ENCODE measurements around the gene METTL4. TPM values are rescaled to one million over a fixed set of nuclear protein-coding genes. Genes with fewer than 3 reads are reported as not detected.
A peak's percentile ranks its signal among the peaks of the same experiment; 100 is the strongest.
"Not testable (repeated sequence)": the region's sequence is repeated elsewhere in the genome, so short reads cannot be mapped to it uniquely, and the experiment has no call there.

The METTL4 gene
- total and polyA plus RNA-seq, 2 donors (not counting 3 experiments of a cell fraction or from before 2014, with no cell fraction given) = 8.3 to 17.4 TPM

DNA sequence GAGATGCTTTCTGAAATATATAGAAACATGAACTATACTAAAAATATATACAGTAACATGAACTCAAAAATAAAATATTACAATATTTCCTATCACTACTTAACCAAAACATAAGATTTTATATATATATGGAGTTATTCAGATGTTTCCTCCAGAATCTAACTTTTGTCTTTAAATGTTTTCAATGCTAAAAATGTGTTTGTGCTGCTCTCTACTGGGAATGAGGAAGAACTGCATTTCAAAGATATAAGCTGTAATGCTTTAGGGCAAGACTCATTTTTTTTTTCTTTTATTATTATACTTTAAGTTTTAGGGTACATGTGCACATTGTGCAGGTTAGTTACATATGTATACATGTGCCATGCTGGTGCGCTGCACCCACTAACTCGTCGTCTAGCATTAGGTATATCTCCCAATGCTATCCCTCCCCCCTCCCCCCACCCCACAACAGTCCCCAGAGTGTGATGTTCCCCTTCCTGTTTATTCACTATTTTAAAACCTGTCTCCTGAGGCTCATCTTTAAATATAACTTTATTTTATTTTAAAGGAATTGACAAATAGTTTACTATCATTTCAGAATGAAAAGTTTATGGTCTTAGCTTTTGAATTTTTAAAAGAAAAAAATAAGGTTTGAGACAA lies 29.3 kb downstream of the METTL4 start:
- H2AFZ ChIP-seq (ENCODE audit: low read depth, low read length); H3K4me3 ChIP-seq (replicated peaks in 1 of 3; ENCODE audit: insufficient read depth in 1 of 3, low read depth in 1 of 3, low read length in 3 of 3); H3K36me3 ChIP-seq (ENCODE audit: control insufficient read depth in 2 of 2, extremely low read depth in 1 of 2, insufficient read depth in 2 of 2, low read length in 2 of 2); H3K4me1 ChIP-seq (ENCODE audit: control insufficient read depth, extremely low read depth, insufficient read depth, low read length); H3K4me2 ChIP-seq (ENCODE audit: insufficient read depth, low read length); dilution Hi-C loops (cut with MboI; ENCODE audit: extremely low pct_ligation_motif_present, low sequenced_read_pairs); H3K9me1 ChIP-seq (replicated peaks; ENCODE audit: control insufficient read depth, extremely low read depth, insufficient read depth, low read length); H3K79me2 ChIP-seq (ENCODE audit: control insufficient read depth, insufficient read depth, low read length); H3K27ac ChIP-seq (ENCODE audit: insufficient read depth, low read depth, low read length); POLR2A ChIA-PET; H4K20me1 ChIP-seq (replicated peaks; ENCODE audit: control insufficient read depth, extremely low read depth, insufficient read depth, low read length); BruUV-seq (replicated peaks); H3K9me3 ChIP-seq (replicated peaks; ENCODE audit: control insufficient read depth, insufficient read depth, low read length); H3K27me3 ChIP-seq (ENCODE audit: control insufficient read depth in 2 of 2, insufficient read depth in 2 of 2, low read length in 2 of 2); H3K9ac ChIP-seq (replicated peaks; ENCODE audit: extremely low read depth, insufficient read depth, low read length): not testable (repeated sequence)
- TF ChIP-seq, protein P1, sequence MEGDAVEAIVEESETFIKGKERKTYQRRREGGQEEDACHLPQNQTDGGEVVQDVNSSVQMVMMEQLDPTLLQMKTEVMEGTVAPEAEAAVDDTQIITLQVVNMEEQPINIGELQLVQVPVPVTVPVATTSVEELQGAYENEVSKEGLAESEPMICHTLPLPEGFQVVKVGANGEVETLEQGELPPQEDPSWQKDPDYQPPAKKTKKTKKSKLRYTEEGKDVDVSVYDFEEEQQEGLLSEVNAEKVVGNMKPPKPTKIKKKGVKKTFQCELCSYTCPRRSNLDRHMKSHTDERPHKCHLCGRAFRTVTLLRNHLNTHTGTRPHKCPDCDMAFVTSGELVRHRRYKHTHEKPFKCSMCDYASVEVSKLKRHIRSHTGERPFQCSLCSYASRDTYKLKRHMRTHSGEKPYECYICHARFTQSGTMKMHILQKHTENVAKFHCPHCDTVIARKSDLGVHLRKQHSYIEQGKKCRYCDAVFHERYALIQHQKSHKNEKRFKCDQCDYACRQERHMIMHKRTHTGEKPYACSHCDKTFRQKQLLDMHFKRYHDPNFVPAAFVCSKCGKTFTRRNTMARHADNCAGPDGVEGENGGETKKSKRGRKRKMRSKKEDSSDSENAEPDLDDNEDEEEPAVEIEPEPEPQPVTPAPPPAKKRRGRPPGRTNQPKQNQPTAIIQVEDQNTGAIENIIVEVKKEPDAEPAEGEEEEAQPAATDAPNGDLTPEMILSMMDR (IDR thresholded peaks at IDR 0.05; ENCODE audit: extremely low read depth in 1 of 2, insufficient read depth in 1 of 2, low read depth in 1 of 2, low read length in 2 of 2) = peak; percentile 30 to 38
- peak; percentile 47 for DNase-seq (ENCODE audit: low read depth, low spot score)
- intact Hi-C loops (cut with micrococcal nuclease) = loop anchor here (1.0 to 5.0 kb wide), 5 partner anchors 26 to 1677 kb away; no protein-coding TSS in a partner anchor
- CTCF ChIA-PET = interaction anchor here (0.6 to 5.2 kb wide), 67 partner anchors 8 to 1703 kb away, joined by 3 to 259 read pairs (median 4); partner anchors contain the start of genes METTL4 and NDC80
- FAIRE-seq = peak; percentile 63

GRCh38 chr18:2540575-2540974 lies 30.7 kb downstream of the METTL4 start:
- no peak overlapping the region for H3K4me2 ChIP-seq (ENCODE audit: insufficient read depth, low read length)
- intact Hi-C loops (cut with micrococcal nuclease) (loop anchor here (5.0 kb wide), 1 partner anchor 318 kb away; no protein-coding TSS in a partner anchor), dilution Hi-C loops (cut with MboI; ENCODE audit: extremely low pct_ligation_motif_present, low sequenced_read_pairs) (no loop called here)
- no peak overlapping the region for H3K9ac ChIP-seq (replicated peaks; ENCODE audit: extremely low read depth, insufficient read depth, low read length)
- FAIRE-seq = no peak
- H3K9me3 ChIP-seq (replicated peaks; ENCODE audit: control insufficient read depth, insufficient read depth, low read length) = no peaks in the 10 kb centered on the region
- no peak for DNase-seq (ENCODE audit: low read depth, low spot score)
- ChIA-PET CTCF (interaction anchor here (1.3 to 5.2 kb wide), 3 partner anchors 435 to 955 kb away, joined by 6 to 259 read pairs (median 20); no protein-coding TSS in a partner anchor), POLR2A (no interaction called here)
- BruUV-seq (replicated peaks) = no TSS peak
- H3K4me1 ChIP-seq (ENCODE audit: control insufficient read depth, extremely low read depth, insufficient read depth, low read length) = no peaks in the 10 kb centered on the region
- no peak for TF ChIP-seq FOS (IDR thresholded peaks at IDR 0.05; ENCODE audit: borderline replicate concordance, insufficient read depth, low read length)
- TF ChIP-seq EZH2 (IDR thresholded peaks at IDR 0.05; ENCODE audit: borderline replicate concordance, low read depth, low read length, severe bottlenecking) = no peak
- no peak for TF ChIP-seq GATA2 (IDR thresholded peaks at IDR 0.05; ENCODE audit: insufficient read depth, insufficient read length, low read depth, low read length)
- TF ChIP-seq, protein P1 (IDR thresholded peaks at IDR 0.05; ENCODE audit: extremely low read depth in 1 of 2, insufficient read depth in 1 of 2, low read depth in 1 of 2, low read length in 2 of 2) = no peak
- TF ChIP-seq POLR2A (IDR thresholded peaks at IDR 0.05; ENCODE audit: low read depth, low read length) = no peak
- no peak for TF ChIP-seq MYC (IDR thresholded peaks at IDR 0.05; ENCODE audit: low read depth, low read length)
- TF ChIP-seq POLR2AphosphoS5 (IDR thresholded peaks at IDR 0.05; ENCODE audit: insufficient read depth, low read depth, low read length) = no peak
- no peak for TF ChIP-seq JUN (IDR thresholded peaks at IDR 0.05; ENCODE audit: borderline replicate concordance, insufficient read depth, insufficient read length, low read depth)
- TF ChIP-seq, protein P2, sequence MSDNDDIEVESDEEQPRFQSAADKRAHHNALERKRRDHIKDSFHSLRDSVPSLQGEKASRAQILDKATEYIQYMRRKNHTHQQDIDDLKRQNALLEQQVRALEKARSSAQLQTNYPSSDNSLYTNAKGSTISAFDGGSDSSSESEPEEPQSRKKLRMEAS (IDR thresholded peaks at IDR 0.05; ENCODE audit: insufficient read depth, insufficient read length) = no peak
- H2AFZ ChIP-seq (ENCODE audit: low read depth, low read length) = no peak overlapping the region
- no peaks in the 10 kb centered on the region for H3K9me1 ChIP-seq (replicated peaks; ENCODE audit: control insufficient read depth, extremely low read depth, insufficient read depth, low read length)
- no peaks in the 10 kb centered on the region for H3K79me2 ChIP-seq (ENCODE audit: control insufficient read depth, insufficient read depth, low read length)
- H4K20me1 ChIP-seq (replicated peaks; ENCODE audit: control insufficient read depth, extremely low read depth, insufficient read depth, low read length) = no peaks in the 10 kb centered on the region
- no peak overlapping the region for H3K27ac ChIP-seq (ENCODE audit: insufficient read depth, low read depth, low read length)
- peaks cover 0 to 6% of the 10 kb centered on the region in 2 experiments for H3K36me3 ChIP-seq (ENCODE audit: control insufficient read depth in 2 of 2, extremely low read depth in 1 of 2, insufficient read depth in 2 of 2, low read length in 2 of 2)
- no peak overlapping the region for H3K4me3 ChIP-seq (replicated peaks in 1 of 3; ENCODE audit: insufficient read depth in 1 of 3, low read depth in 1 of 3, low read length in 3 of 3)
- no peaks in the 10 kb centered on the region for H3K27me3 ChIP-seq (ENCODE audit: control insufficient read depth in 2 of 2, insufficient read depth in 2 of 2, low read length in 2 of 2)

Data from endothelial cell of umbilical vein (primary cell).